GM21390 (cell line): ENCODE results near the gene PRKD3.
A peak's percentile ranks its signal among the peaks of the same experiment; 100 is the strongest.

Source experiments
- ATAC-seq: cut with Tn5 transposase; IDR thresholded peaks from one replicate; pipeline ENCODE4 v1.9.1; 2021; ENCODE audit not compliant: unreplicated experiment

Gene PRKD3

DNA sequence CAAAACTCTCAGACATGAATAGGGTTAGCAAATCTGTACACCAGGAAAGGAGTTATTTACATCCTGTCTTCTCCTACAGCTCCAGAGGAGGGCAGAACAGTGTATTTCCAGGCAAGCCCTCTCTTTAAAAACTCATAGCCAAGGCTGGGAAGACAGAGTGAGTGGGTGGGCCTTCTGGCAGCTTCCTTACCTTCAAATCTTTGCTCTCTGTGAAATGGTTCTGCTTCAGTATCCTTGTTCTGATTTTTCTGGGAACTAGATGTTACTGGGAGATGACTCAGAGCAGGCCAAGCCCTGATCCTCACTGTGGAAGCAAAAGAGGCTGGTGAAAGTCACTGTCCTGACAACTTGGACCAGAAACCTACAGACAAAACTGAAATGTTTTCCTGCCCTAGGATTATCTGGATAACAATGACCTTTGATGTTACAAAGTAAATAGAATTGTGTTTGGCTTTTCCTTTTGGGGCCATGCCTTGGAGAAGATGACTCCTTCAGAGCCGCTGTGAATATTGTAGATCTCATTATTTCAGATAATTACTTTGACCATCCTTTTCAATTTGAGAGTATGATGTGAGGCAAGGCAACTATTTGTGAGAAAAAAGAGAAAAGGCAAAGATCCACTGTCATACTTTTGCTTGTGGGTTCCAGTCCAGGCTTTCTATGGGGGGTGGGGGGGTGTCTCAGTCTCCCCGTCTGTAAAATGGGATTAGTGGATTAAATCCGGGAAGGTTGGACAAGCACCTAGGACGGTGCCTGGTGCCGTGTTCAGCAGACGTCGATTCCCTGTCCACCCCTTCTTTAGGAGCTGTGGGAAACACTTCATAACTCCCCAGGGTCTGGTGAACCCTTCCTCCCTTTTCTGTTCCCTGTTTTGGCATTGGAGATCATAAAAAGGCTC lies 19.2 kb upstream of the PRKD3 start:
- ATAC-seq = no peak

GRCh38 chr2:37342591-37343220 lies 18.1 kb upstream of the PRKD3 start:
- no peak for ATAC-seq

DNA sequence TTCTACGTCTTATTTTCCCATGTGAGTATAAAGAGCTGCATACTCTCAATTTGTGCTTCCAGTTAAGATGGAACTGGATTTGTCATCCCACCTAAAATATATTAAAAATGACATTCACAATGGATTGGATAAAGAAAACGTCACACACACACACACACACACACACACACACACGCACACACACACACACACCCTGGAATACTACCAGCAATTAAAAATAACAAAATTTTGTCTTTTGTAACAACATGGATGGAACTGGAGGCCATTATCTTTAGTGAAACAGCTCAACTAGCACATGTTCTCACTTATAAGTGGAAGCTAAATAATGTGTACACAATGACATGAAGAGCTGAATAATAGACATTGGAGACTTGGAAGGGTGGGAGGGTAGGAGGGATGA lies 16.0 kb upstream of the PRKD3 start:
- ATAC-seq = no peak

- ATAC-seq = no peak
Observed at GRCh38 chr2:37338933-37339332, 14.3 kb upstream of the PRKD3 start.

DNA sequence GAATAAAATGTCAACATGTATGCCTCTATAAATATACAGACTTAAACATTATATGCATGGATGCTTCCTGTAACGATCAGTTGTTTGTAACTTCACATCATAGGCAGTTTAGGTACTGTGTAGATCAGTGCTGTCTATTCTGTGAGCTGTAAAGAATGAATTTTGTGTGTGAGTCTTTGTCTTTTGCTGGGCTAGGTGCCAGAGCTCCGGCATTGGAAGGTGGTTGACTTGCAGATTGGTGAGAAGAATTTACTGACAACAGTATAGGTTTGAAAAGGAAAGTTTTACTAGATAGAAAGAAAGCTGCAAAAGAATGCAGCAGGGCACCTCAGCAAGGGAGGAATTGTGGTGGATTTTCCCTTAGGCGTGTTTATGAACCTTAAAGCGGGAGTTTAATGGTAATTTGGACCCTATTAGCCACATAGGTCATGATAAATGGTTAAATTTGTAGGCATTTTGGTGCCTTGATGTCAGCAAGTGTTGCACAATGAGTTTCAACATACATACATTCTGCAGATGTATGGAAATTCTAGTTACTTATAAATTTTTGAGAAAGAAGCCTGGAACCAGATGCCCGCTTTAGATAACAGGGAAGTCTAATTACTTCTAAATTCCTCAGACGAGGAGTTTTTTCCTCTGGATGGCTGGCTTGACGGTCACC lies 13.1 kb upstream of the PRKD3 start:
- ATAC-seq = no peak

GRCh38 chr2:37335604-37336003 lies 11.0 kb upstream of the PRKD3 start:
- ATAC-seq = no peak

DNA sequence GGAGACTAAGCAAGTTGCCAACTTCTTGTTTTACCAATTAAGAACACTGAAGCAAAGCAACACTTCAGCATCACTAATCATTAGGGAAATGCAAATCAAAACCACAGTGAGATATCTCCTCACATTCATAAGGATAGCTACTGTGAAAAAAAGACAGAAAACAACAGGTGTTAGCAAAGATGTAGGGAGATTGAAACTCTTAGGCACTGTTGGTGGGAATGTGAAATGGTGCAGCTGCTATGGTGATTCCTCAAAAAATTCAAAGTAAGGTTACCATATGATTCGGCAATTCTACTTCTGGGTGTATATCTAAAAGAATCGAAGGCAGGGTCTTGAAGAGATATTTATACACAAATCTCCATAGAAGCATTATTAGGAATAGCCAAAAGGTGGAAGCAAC lies 8.6 kb upstream of the PRKD3 start:
- ATAC-seq = no peak

- ATAC-seq = no peak
Observed at GRCh38 chr2:37332560-37332959, 7.9 kb upstream of the PRKD3 start.

DNA sequence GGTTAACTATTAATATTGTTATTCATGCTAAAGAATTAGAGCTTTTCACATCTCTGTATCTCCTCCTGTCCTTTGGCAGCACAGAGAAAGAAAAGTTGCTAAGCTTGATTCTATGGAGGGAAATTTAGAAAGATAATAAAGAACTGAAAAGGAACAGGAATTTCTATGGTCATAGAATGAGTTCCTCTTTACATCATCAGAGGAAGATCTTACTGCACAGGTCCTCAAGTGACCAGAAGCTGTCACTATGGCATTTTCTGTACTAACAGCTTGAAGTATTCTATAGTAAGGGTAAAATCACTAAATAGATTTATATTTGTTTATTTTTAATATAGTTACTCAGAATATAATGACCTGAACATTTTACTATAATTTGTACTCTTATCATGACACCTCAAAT lies 6.0 kb upstream of the PRKD3 start:
- ATAC-seq = no peak

DNA sequence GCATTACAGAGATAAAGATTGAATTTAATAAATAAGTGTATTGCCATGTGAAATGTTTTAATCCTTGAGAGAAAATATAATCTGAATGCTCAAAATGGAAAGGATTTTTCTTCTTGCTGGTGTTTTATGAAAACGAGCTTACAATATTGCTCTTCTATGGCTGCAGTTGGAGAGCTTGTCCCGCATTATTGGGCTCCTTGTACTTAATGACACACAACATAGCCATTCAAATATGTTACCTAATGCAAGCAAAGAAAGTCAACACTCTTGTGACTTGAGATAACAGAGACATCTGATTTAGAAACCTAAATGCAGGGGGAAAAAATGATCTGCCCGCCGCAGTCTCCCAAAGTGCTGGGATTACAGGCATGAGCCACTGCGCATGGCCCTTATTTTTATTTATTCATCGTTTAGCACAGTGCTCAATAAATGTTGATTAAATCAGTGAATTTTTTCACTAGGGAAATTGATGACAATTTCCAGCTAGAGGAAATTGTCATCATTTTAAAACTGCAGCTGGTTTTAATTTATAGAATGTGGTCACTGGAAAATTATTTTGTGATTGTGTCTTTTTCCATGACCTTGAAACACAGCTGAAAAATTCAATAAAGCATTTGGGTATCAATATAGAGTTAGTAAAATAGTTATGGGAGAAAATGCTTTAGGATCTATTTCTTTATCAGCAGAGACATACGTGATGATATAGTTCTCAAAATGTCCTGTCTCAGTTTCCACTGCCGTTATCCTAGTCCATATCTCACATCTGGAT lies 2.4 kb upstream of the PRKD3 start:
- ATAC-seq = no peak

GRCh38 chr2:37326285-37326684 lies 1.7 kb upstream of the PRKD3 start:
- no peak for ATAC-seq

GRCh38 chr2:37325625-37326071 lies 1.0 kb upstream of the PRKD3 start:
- no peak for ATAC-seq

DNA sequence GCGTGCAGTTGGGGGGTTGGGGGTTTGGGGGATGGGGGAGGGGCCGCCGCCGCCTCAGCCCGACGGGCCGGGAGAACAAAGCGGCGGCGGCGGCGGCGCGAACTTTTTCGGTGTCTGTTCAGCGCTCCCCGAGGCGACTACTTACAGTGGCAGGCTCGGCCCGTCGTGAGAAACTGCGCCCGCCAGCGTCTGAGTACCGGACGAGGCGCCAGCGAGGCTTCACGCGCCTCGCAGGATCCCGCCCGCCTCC lies 172 bp downstream of the PRKD3 start:
- no peak for ATAC-seq

DNA sequence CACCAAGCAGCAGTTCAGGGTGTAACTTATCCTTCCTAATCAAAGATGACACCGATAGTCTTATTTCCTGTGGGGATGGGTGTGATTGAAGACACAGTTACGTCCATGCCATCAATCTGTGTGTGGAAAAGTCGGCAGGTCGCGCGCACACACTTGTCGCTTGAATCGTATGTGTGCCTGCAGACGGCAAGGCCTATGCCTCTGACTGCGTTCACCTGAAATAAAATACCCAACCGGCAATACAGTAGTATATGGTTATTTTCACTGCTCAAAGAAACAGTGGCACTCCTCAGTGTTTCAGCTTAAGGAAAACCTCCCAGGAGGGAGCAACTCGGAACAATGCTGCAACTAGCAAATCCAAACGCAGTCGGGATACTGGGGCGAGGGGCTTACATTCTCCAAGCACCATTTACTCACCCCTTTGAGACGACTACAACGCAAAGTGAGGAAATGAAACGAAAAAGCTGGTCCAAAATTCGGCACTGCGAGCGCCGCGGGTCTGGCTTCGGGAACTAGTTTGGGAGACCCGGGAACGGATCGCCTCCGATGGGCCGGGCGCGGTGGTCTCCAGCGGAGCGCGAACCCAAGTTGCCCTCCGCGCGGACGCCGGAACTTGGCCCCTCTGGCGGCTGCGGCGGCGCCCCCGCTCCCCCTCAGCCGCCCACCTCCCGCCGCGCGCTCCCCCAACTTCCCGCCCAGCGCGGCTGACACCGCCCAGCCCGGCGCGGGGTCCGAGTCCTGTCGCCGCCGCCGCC lies 675 bp downstream of the PRKD3 start:
- ATAC-seq = peak; percentile 20

- no peak for ATAC-seq
Observed at GRCh38 chr2:37323176-37323780, 1.4 kb downstream of the PRKD3 start.

- no peak for ATAC-seq
Observed at GRCh38 chr2:37322368-37322767, 2.3 kb downstream of the PRKD3 start.

DNA sequence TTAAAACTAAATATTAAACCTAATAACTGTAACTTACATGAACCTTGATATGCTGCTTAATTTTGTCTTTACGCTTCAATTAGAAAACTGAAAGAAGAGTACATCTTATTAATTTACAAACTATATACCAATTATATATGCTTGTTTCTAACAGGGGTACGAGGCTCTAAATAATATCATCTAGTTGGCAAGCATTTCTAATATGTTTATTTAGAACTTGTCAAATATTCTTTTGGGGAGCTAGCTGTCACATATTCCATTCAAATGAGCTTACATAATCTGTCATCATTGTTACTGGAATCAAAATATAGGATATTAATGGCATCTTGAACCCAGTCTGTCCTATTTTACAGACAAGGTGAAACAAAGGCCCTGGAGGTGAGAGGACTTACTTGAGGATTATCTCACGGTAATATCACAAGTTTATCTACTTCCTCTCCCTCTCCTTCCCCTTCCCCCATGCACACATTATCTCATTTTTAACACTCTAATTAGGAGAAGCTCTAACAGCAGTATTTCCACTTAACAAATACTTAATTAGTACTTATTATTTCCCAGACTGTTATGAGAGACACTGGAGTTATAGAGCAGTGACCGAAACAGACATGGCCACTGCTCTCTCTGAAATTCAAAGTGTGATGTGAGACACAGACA lies 3.5 kb downstream of the PRKD3 start:
- ATAC-seq = no peak

- ATAC-seq = no peak
Observed at GRCh38 chr2:37319754-37320609, 4.7 kb downstream of the PRKD3 start.

GRCh38 chr2:37318401-37318800 lies 6.2 kb downstream of the PRKD3 start:
- peak; percentile 87 for ATAC-seq
